GM18511 (cell line): ENCODE measurements around the gene CTNNBL1.
A peak's percentile ranks its signal among the peaks of the same experiment; 100 is the strongest.

Experiments used
- ATAC-seq: cut with Tn5 transposase; IDR thresholded peaks from one replicate; pipeline ENCODE4 v1.9.1; 2021; ENCODE audit warnings: mild to moderate bottlenecking, moderate library complexity; ENCODE audit not compliant: unreplicated experiment

Gene CTNNBL1

DNA sequence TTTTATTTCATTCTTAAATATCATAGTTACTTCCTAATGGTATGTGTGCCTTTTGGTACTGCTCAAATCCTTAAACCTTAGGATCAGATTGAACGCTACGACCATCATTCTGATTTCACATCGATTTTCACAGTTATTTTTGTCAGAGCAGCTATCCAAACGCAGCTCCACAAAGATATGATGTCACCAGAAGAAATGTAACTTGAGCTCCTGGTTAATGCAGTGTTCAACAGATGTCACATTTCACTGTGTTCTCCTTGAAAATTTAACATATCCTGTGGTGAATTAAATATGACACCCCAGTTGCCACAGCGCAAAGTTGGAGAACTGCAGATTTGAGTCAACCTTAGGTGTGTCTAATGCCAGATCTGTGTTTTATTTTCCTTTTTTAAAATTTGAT, 81.4 kb downstream of the CTNNBL1 start:
- no peak for ATAC-seq

- no peak for ATAC-seq
Measured at GRCh38 chr20:37776049-37776448, 82.2 kb downstream of the CTNNBL1 start.

DNA sequence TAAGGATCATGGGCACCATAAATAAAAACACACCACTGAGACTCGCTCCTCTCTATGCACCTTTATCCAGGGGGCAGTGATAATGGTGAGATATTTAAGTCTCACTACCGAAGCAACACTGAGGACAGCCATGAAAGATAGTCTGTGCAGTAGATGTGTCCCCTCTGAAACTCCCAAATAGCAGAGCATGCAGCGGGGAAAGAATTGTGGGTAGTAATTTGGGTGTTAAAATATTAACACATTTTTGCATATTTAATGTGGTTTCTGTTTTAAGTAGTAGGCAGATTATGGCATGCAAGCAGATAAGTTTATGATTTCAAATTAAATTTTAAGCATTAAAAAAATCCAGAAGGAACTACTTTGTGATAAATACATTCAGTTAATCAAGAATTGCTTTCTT, 82.7 kb downstream of the CTNNBL1 start:
- no peak for ATAC-seq

GRCh38 chr20:37777012-37777950, 83.5 kb downstream of the CTNNBL1 start:
- no peak for ATAC-seq

DNA sequence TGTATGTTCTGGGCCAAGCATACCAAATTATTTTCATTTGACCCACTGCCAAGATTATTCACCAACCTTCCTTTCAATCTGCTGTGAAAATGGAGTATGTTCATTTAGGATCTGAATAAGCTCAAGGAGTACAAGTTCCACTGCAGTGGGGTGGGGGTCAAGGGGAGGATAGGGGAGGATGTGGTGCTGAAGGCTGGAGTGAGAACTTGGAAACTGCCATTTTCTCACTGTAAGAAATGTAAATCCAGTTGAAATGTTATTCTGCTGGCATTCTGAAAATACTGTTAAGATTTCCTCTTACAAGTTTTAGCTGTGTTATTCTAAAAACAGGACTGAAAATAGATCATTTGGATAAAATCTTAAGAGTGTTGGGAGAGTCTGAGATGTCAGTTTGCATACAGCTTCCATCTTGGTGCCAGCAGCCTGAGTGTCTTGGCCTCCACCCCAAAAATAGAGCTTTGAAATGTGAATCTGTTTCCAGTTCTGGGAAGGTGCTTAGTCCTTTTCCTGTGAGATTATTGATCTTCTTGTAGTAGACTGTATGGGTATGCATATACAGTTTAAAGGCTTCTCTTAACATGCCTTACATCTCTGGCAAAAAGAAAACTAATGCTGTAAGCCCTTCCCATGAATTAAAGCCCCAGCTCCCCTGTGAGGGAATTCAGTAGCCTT, 84.3 kb downstream of the CTNNBL1 start:
- ATAC-seq, result no peak

GRCh38 chr20:37781626-37782025, 87.8 kb downstream of the CTNNBL1 start:
- no peak for ATAC-seq

- ATAC-seq, result no peak
Measured at GRCh38 chr20:37786043-37786442, 92.2 kb downstream of the CTNNBL1 start.

DNA sequence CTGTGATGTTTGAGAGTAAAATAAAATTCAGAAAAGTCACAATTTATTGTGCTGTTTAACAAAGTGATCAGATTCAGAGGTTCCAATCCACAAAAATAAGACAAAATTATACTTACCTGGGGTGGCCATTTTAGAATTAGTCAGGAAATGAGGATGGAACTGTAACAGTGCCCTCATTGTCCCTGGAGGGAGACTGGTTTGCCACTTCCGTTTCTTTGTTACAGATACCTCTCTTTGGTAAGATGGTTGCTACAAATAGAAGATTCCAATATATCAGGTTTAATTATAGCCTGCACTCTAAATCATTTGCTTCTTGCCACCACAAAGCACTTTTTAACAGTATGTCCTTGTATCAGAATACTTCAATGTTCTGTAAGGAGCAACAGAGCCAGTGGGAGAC, 95.6 kb downstream of the CTNNBL1 start:
- ATAC-seq, result no peak

DNA sequence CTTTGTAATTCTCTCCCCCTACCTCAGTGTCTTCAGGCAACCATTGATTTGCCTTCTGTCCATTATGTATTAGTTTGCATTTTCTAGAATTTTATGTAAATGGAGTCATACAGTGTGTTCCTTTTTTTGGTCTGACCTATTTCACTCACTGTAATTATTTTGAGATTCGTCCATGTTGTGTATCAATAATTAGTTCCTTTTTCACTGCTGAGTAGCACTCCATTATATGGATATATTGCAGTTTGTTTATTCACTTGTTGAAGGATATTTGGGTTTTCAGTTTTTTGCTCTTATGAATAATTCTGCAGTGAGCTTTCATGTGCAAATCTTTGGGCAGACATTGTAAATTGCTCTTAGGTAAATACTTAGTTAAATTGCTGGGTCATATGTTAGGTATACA, 97.1 kb downstream of the CTNNBL1 start:
- no peak for ATAC-seq

GRCh38 chr20:37796121-37796520, 102.3 kb downstream of the CTNNBL1 start:
- ATAC-seq, result no peak

- no peak for ATAC-seq
Measured at GRCh38 chr20:37796733-37797132, 102.9 kb downstream of the CTNNBL1 start.

GRCh38 chr20:37797669-37798175, 103.9 kb downstream of the CTNNBL1 start:
- no peak for ATAC-seq

DNA sequence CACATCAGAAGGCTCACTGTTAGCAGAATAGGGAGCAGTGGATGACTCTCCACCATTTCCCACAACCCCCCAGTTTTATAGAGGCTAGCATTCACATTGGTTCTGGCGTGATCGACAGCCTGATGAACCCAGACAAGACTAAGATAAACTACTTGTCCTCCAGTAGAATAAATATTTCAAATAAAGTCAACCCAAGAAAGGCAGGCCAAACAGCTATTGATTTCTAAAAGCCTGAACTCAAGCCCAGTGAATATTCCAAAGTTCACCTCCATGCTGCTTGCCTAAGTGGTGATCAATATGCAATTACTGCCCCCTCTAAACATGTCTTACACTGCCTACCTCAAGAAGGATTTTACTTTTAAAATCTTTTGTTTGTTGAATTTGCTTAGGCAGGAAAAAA, 104.5 kb downstream of the CTNNBL1 start:
- ATAC-seq, result no peak

DNA sequence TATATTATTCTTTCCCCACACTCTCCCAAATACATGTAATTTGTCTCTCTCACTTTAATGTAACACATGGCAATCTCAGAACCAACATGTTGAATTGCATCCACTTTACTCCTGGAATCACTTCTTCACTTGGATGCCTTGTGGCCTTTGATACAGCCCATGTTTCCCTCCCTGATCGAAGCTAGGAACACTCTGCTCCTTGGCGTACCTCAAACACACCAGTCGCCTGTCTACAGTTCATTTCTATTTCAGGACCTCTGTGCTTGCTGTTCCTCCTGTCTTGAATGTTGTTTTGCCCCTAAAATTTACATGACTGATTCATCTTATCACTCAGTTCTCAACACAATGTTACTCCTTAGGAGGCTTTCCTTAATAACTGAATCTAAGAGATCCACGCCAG, 106.8 kb downstream of the CTNNBL1 start:
- no peak for ATAC-seq

DNA sequence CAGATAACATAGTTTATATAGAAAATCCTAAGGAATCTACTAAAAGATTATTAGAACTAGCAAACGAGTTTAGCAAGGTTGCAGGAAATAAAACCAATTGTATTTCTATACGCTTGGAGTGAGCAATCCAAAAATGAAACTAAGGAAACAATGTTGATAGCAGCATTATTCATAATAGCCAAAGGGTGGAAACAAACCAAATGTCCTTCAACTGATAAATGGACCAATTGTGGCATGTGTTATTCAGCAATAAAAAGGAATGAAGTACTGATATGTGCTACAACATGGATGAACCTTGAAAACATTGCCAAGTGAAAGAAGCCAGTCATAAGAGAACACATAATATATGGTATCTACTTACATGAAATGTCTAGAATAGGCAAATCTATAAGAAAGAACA, 108.1 kb downstream of the CTNNBL1 start:
- ATAC-seq, result no peak

DNA sequence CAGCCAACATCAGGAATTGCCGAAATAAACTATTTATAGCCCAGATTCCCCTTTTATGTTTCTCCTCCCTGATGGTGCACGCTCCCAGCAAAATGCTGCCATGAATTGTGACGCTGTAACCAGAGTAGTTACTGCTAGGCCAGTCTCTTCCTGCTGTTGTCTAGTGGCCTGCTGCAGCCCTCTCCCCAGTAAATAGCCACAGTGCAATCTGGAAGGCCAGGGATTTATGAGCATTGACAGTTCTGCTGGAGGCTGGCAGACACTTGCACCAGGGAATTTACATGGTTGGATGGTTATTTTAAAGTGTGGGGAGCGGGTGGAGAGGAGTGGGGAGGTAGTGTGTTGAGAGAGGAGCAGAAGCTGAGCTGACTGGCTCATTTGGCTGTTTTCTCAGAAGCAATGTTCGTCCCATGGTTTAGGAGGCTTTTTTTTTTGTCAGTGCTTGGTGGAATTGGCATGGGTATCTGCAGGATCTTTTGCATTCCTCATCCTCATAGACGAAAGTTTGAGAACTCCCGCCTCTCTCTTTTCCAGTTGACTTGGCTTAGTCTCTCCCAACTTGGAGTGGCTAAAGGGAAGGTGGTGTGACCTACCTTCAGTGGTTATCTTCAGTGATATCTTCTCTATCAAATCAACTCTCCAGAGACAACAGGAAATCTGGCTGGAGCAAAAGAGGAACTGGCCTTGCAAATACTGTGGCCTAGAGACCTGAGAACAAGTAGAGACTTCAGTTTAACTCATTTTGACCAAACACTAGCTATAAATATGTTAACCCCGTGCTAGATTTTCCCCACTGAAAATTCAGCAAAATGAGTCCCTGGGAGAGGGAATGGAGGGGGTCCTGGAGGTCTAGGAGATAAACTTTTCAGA, 109.8 kb downstream of the CTNNBL1 start:
- peak; percentile 70 for ATAC-seq

GRCh38 chr20:37804584-37805566, 111.0 kb downstream of the CTNNBL1 start:
- peak; percentile 88 for ATAC-seq

DNA sequence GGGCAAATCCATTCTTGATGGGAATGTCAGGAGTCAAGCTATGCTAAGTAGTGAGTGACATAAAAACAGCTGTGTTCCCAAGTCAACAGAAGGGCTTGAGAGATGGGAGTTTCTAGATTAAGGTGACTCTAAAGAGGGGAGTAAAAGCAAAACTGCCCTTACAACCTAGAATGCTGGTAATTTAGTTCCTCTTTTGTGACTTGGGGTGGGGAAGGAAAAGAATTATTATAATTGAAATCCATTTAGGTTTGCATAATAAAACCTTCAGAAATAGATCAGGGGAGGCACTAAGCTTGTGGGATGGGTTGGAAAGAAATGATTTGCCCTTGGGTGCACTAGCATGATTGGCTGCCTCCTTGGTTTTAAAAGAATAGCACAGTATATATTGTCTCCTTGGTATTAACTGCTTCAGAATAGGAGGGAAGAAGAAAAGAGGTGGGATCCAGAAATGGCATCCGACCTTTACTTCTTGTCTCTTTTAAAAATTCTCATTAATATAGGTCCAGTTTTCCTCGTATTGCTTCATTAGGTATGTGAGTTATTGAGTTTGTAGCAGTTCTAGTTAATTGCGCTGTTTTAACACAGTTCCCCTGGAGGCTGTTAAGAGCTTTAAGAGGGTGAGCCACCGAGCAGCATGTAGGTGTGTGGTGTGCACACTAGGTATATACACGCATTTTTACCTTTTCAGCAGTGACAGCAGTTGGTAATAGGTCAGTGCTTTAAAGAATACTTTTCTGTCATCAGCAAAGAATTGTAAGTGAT, 113.8 kb downstream of the CTNNBL1 start:
- ATAC-seq, result no peak
